Measurements from ENCODE around the gene HAAO.

DNA sequence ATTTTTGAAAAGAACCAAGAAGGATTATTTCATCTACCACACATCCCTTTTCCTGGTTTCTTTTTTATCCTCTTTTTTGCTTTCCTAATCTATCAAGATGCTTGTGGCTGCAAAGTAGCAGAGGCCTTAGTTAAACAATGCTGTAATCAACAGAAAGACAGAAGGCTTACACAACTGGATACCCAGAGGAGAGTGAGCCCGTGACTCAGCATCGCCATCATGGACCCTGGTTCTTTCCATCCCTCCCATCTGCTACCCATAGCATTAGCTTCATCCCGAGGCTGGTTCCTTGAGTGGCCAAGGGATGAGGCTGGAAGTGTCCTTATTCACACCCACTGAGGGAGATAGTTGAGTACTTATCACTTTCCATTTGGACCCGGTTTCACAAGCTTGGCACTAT is 7.5 kb upstream of the HAAO start:
- TF ChIP-seq POLR2A (IDR thresholded peaks at IDR 0.05), result no peak
- TF ChIP-seq, protein P1, sequence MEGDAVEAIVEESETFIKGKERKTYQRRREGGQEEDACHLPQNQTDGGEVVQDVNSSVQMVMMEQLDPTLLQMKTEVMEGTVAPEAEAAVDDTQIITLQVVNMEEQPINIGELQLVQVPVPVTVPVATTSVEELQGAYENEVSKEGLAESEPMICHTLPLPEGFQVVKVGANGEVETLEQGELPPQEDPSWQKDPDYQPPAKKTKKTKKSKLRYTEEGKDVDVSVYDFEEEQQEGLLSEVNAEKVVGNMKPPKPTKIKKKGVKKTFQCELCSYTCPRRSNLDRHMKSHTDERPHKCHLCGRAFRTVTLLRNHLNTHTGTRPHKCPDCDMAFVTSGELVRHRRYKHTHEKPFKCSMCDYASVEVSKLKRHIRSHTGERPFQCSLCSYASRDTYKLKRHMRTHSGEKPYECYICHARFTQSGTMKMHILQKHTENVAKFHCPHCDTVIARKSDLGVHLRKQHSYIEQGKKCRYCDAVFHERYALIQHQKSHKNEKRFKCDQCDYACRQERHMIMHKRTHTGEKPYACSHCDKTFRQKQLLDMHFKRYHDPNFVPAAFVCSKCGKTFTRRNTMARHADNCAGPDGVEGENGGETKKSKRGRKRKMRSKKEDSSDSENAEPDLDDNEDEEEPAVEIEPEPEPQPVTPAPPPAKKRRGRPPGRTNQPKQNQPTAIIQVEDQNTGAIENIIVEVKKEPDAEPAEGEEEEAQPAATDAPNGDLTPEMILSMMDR (IDR thresholded peaks at IDR 0.05), result no peak
